Measurements from ENCODE around the gene HIPK3.
"Not testable (repeated sequence)": the region's sequence is repeated elsewhere in the genome, so short reads cannot be mapped to it uniquely, and the experiment has no call there.

Gene HIPK3

DNA sequence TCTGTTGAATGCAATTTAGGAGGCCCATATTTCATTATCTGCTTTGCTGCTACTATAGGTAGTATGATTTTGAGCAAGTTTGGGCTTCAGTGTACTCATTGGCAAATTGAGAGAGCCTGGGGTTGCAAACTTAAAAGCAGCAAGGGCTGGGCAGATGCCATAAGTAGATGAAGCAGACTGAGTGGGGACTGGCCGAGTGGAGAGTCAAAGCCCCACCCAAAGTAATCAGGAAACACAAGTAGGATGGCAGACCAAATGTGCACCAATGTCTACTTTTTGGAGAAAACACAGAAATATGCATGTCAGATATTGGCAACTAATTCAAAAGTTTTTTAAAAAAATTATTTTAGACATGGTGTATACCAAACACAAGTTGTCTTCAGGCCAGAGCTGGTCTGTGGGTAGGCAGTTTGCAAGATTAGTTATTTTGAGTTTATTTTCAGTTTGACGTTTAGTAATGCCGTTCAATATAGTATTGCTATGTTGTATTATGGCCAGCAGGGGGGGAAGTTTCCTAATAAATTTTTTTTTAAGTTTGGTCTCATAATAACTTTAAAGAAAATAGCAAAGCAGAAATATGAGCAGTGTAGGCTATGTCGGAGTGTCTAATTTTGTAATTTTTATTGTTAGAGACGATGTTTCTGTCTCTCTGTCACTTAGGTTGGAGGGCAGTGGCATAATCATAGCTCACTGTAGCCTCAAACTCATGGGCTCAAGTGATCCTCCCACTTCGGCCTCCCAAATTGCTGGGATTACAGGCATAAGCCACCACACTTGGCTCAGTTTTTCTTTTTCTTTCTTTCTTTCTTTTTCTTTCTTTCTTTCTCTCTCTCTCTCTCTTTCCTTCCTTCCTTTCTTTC is 105.1 kb downstream of the HIPK3 start:
- DNase-seq = peak; percentile 9 to 59

DNA sequence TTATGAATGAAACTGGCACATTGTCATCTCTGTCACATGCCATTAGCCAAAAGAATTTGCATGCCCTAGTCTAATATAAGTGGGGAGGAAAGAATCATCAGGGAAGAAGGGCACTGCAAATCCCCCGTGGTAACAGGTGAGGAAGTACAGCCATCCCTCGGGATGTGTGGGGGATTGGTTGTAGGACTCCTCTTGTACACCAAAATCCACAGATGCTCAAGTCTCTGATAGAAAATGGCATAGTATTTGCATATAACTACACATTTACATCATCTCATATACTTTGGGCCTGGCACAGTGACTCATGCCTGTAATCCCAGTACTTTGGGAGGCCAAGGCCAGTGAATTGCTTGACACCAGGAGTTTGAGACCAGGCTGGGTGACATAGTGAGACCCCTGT is 109.7 kb downstream of the HIPK3 start:
- no peak for DNase-seq

DNA sequence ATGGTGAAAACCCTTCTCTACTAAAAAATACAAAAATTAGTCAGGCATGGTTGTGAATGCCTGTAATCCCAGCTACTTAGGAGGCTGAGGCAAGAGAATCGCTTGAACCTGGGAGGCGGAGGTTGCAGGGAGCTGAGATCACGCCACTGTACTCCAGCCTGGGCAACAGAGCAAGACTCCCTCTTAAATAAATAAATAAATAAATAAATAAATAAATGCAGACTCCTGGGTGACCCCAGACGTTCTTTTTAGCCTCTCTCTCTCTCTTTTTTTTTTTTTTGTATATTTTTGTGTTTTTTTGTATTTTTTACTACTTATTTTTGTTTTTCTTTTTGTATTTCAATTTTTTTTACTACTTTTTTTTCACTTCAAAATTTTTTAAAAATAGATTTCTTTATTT is 111.3 kb downstream of the HIPK3 start:
- not testable (repeated sequence) for DNase-seq

DNA sequence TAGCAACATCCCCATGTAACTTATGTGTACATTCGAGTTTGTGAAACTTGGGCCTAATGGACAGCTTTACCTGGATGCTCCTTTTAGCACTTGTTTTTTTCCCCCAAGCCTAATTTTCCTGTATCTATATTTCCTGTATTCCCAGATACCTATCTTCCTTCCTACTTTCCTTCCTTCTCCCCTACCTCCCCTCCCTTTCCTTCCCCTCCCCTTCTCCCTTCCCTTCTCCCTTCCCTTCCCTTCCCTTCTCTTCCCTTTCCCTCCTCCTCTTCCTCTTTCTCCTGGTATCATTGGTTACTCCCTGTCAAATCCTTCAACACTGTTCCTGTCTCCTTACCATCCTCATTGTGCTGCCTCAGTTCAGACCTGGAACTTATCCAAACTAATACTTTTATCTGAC is 111.8 kb downstream of the HIPK3 start:
- DNase-seq = no peak

GRCh38 chr11:33373636-33374035 is 116.5 kb downstream of the HIPK3 start:
- DNase-seq = no peak

GRCh38 chr11:33375236-33375635 is 118.1 kb downstream of the HIPK3 start:
- DNase-seq = no peak

- no peak for DNase-seq
Observed at GRCh38 chr11:33375688-33376311, 118.6 kb downstream of the HIPK3 start, which contains the start of gene KIAA1549L. Gene KIAA1549L (plus strand): TSS chr11:33376108.

DNA sequence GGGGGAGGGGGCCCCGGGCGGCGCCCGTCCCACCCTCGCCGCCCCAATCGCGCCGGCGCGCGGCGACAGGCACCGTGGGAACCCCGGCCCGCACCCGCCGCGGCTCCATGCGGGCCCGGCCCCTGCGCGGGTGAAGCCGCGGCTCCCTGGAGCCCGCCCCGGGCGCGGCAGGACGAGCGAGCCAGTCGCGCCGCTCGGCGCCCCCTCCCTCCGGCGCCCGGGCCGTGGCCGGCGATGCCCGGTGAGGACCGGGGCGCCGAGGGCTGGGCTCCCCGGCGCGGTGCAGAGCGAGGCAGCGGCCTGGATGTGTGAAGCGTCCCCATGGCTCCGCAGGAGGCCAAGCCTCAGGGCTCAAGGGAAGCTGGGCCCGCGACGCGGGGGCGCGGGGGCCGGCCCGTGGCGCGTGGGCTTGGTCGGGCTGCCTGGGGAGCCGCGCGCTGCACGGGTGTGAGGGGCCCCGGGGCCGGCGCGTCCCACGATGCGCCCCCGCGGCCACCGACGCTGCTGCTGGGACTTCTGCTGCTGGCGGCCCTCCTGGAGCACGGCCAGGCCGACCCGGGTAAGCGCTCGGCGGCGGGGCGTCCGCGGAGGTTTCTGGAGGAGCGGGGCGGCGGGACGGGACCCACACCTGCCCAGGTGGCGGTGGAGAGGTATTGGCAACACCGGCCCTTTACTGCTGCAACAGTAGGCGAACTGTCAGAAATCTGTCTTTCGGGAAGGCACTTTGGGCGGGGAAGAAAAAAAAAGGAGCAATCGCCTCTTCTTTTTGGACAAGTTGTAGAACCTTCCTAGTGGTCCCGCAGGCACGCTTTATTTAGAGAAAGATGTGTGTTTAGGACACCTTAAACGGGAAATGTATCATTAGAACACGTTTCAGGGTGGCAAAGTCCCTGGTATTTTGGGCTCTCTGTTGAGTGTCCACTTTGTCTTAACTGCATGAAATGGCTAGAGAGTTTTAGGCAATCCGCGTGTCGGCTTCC is 119.4 kb downstream of the HIPK3 start:
- peak in 1 of 2 donors; percentile 3 for DNase-seq

GRCh38 chr11:33377412-33378370 is 120.5 kb downstream of the HIPK3 start:
- no peak for DNase-seq

GRCh38 chr11:33379947-33380346 is 122.8 kb downstream of the HIPK3 start:
- DNase-seq = peak in 1 of 2 donors; percentile 43

DNA sequence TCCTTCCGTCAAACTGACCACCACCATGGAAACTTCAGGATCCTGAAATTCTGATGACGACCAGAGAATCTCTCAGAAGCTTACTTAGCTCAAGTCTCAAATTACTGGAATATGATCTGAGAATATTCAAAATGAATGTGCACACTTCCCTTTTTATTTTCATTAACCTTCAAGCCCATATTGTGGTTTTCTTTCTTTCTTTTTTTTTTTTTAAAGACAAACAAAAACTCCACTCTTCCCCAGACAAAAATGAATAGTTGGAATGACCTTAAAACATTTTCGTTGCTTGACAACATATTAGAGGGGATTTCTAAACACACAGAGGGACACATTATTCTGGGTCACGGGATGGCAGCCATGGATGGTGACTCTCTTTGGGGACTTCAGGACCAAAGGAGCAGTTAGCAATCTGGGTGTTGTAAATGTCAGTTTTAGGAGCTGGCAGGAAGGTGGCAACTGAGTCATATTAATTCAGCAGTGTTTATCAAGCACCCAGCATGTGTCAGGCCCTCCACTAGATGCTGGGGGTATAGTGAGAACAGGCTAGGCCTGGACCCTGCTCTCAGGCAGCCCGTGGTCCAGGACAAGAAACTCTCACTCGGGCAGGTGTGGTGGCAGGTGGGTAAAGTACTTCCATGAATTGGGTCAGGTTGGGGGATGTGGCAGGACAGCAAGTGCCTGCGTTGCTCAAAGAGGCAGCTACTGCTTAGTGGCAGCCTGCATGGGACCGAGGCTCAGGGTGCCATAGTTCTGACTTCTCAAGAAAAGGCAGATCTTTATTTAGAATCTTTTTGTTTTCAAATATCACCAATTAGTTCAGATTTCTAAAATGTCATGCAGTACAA is 126.1 kb downstream of the HIPK3 start:
- DNase-seq = no peak

- no peak for DNase-seq
Observed at GRCh38 chr11:33383920-33384209, 126.7 kb downstream of the HIPK3 start.

DNA sequence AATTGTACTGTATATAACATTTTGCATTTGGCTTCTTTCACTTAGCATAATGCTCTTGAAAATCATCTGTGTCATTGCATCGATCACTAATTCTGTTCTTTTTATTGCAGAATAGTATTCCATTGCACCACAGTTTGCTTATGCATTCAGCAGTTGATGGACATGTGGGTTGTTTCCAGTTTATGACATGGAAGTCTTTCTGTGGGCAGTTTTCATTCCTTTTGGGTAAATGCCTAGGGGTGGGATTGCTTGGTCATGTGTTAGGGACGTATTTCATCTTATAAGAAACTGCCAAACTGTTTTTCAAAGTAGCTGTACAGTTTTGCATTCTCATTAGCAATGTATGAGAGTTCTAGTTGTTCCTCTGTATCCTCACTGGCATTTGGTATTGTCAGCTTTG is 127.0 kb downstream of the HIPK3 start:
- no peak for DNase-seq

- peak; percentile 14 to 43 for DNase-seq
Observed at GRCh38 chr11:33387581-33387980, 130.4 kb downstream of the HIPK3 start.

DNA sequence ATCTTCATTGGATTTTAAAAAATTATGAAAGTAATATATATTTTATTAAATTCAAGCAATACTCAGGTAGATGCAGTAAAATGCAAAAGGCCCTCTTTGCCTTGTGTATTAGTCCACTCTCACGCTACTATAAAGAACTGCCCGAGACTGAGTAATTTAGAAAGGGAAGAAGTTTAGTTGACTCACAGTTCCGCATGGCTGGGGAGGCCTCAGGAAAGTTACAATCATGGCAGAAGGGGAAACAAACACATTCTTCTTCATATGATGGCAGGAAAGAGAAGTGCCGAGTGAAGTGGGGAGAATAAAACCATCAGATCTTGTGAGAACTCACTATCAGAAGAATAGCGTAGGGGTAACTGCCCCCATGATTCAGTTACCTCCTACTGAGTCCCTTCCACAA is 130.8 kb downstream of the HIPK3 start:
- peak; percentile 65 to 66 for DNase-seq

DNA sequence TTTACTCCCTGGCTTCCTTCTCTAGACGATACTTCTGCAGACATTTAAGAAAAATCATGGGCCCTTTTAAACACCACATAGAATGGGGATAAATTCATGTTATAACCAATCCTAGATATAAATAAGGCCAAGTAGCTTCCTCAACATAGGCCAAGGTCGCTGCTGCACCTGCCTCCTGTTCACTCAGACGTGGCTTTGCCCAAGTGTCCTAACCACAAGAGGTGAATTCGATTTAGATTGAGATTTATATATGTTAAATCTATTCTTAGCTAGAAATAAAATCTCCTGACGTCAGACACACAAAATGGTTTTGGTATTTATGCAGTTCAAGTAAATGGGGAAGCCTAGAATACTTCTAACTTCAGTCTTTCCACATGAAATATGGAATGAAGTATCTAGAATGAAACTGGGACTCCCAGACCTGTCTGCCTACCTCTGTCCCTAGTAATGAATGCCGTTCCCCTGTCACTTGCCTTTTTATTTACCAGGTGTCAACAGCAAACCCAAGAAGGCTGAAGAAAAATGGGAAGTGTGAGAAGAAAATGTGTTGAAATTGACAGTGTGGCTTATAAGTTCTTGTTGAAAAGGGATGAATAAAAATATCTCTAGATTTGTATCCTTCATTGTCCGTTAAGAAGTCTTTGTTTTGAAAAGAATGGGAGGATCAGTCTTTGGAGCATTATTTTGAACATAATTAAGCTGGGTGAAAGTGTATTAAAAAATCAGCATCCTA is 131.8 kb downstream of the HIPK3 start:
- no peak for DNase-seq

- no peak for DNase-seq
Observed at GRCh38 chr11:33389635-33390034, 132.5 kb downstream of the HIPK3 start.

GRCh38 chr11:33390944-33391892 is 134.0 kb downstream of the HIPK3 start:
- no peak for DNase-seq

- DNase-seq = no peak
Observed at GRCh38 chr11:33391893-33392251, 134.7 kb downstream of the HIPK3 start.

Data from inflammatory macrophage (primary cell).